Measurements from ENCODE around the gene TRIM40. TPM values are rescaled to one million over a fixed set of nuclear protein-coding genes. Genes with fewer than 3 reads are reported as not detected.

The TRIM40 gene
- not detected in 2 replicates for total RNA-seq
- long read RNA-seq = 0 reads

GRCh38 chr6:30135757-30136156, at the start of gene TRIM40:
Gene TRIM40 (plus strand): TSS chr6:30136140. CDS start chr6:30137037, 897 bp downstream.
- no peak within 1 kb of the TSS for H3K4me3 Mint-ChIP-seq
- DNase-seq (ENCODE audit: low read depth, low spot score) = no peak
- H3K4me1 Mint-ChIP-seq = no peaks in the 10 kb centered on the region
- no peak for TF ChIP-seq CTCF (conservative IDR thresholded peaks at IDR 0.05)
- no peaks in the 10 kb centered on the region for H3K36me3 Mint-ChIP-seq (ENCODE audit: low read depth)
- H3K9me3 Mint-ChIP-seq = peaks cover 3% of the 10 kb centered on the region
- peaks cover 81% of the 10 kb centered on the region for H3K27me3 Mint-ChIP-seq (ENCODE audit: low read depth)
- no peak within 1 kb of the TSS for H3K27ac Mint-ChIP-seq (ENCODE audit: unreplicated experiment)

GRCh38 chr6:30087876-30088275, 48.1 kb upstream of the TRIM40 start:
- peaks cover 76% of the 10 kb centered on the region for H3K27me3 Mint-ChIP-seq (ENCODE audit: low read depth)

DNA sequence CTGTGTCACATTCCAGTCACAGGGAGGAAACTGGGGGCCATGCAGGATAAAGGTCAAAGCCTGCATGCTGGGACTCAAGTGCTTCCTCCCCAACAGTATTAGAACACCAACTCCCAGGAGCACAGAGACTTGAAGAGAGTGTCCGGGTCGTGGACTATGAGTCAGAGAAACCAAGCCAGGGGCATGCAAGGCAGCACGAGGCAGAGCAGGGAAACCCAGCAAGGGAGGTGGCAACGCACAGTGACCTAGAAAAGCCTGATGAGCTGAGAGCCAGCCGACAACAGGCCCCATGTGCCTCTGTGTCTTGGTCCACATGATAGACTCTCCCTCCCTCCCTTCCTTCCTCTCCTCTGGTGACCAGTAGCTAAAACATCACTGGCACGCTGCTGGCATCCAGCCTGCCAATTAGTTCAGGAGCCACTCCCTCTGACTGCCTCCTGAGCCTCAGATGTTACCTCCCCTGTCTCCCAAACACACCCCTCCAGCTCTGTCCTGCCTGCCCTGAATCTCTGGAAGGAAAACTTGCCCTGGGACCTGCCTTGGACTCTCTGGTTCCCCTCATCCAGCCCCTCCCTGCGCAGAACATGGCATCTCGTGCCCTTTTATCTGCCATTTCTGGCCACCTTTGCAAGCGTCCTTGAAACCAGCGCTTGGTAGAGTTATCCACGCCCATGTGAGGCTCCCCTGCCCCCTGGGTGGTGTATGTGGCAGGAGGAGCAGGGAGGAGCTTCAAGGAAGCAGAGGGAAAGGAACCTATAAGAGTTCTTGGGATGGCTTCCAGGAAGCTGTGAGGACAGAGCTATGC, 44.2 kb upstream of the TRIM40 start:
- Mint-ChIP-seq H3K27me3 (ENCODE audit: low read depth) (peaks cover 95% of the 10 kb centered on the region), H3K27ac (ENCODE audit: unreplicated experiment) (no peak overlapping the region), H3K36me3 (ENCODE audit: low read depth) (no peaks in the 10 kb centered on the region), H3K9me3 (no peaks in the 10 kb centered on the region), H3K4me3 (no peak overlapping the region), H3K4me1 (peaks cover 6% of the 10 kb centered on the region)
- no peak for DNase-seq (ENCODE audit: low read depth, low spot score)
- no peak for TF ChIP-seq CTCF (conservative IDR thresholded peaks at IDR 0.05)

More at GRCh38 chr6:30087876-30088275, 48.1 kb upstream of the TRIM40 start:
- Mint-ChIP-seq H3K9me3 (no peaks in the 10 kb centered on the region), H3K36me3 (ENCODE audit: low read depth) (no peaks in the 10 kb centered on the region), H3K27ac (ENCODE audit: unreplicated experiment) (no peak overlapping the region), H3K4me3 (no peak overlapping the region), H3K4me1 (no peaks in the 10 kb centered on the region)
- no peak for TF ChIP-seq CTCF (conservative IDR thresholded peaks at IDR 0.05)
- no peak for DNase-seq (ENCODE audit: low read depth, low spot score)

GRCh38 chr6:30092852-30093543, 42.9 kb upstream of the TRIM40 start:
- Mint-ChIP-seq H3K9me3 (no peaks in the 10 kb centered on the region), H3K27ac (ENCODE audit: unreplicated experiment) (no peak overlapping the region), H3K4me1 (peaks cover 6% of the 10 kb centered on the region), H3K4me3 (no peak overlapping the region), H3K36me3 (ENCODE audit: low read depth) (no peaks in the 10 kb centered on the region), H3K27me3 (ENCODE audit: low read depth) (peaks cover 95% of the 10 kb centered on the region)
- TF ChIP-seq CTCF (conservative IDR thresholded peaks at IDR 0.05) = no peak
- DNase-seq (ENCODE audit: low read depth, low spot score) = no peak

DNA sequence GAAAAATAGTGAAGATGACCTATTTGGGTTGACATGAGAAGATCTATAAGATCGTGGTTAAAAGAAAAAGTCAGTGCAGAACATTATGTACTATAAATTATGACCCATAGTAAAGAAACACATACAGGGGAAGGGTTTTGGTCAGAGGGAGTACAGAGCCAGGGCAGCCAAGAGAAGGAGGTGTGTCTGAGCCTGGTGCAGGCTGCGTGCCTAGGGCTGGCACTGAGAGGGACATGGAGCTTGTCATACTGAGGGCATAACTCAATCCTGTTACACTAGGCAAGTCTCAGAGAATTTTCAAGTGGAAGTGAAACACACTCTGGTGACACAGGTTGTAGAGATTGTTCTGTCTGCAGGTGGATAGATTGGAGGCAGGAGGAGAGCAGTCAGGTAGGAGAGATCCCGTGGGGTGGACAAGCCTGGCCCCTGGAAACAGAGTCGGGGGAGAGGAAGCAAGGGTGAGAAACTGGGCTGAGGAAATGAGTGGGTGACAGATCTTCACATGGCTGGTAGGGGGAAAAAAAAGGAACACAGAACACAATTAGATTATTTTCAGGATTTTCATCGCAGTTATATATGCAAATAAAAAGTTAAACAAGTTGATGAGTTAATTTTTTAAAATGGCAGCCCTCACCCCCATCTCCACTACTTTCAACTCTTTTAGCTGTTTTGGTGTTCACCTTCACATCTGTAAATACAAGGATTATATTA, 41.8 kb upstream of the TRIM40 start:
- TF ChIP-seq CTCF (conservative IDR thresholded peaks at IDR 0.05) = no peak

More for the DNA sequence above, 41.8 kb upstream of the TRIM40 start:
- Mint-ChIP-seq H3K27ac (ENCODE audit: unreplicated experiment) (no peak overlapping the region), H3K4me1 (peaks cover 6% of the 10 kb centered on the region), H3K36me3 (ENCODE audit: low read depth) (no peaks in the 10 kb centered on the region), H3K27me3 (ENCODE audit: low read depth) (peaks cover 99% of the 10 kb centered on the region), H3K9me3 (no peaks in the 10 kb centered on the region), H3K4me3 (no peak overlapping the region)
- DNase-seq (ENCODE audit: low read depth, low spot score) = no peak
